Umbilical cord (tissue), 2 donors: Measurements from ENCODE around the gene HSF4. TPM values are rescaled to one million over a fixed set of nuclear protein-coding genes. Genes with fewer than 3 reads are reported as not detected.

Source experiments
- DNase-seq: peaks from one replicate; pipeline ENCODE4 v3.0.0-alpha.2; 2015; ENCODE audit warnings: low spot score
- total RNA-seq: library from RNA; depleted of rRNA; stranded (reverse); fragments of >200 nt; gene quantifications from one replicate; pipeline ENCODE4 v1.2.3, GENCODE V29; 2014; ENCODE audit warnings: low replicate concordance; ENCODE audit not compliant: insufficient read depth

HSF4 gene
- total RNA-seq, 1 donor from 2014 or later: 17.3 TPM

- DNase-seq: no peak
Observed at GRCh38 chr16:67200491-67200890, 35.9 kb downstream of the HSF4 start.

GRCh38 chr16:67201411-67202345 is 37.1 kb downstream of the HSF4 start:
- no peak for DNase-seq

- no peak for DNase-seq
Observed at GRCh38 chr16:67202426-67202825, 37.9 kb downstream of the HSF4 start.

- DNase-seq: no peak
Observed at GRCh38 chr16:67202956-67203493, 38.5 kb downstream of the HSF4 start.

GRCh38 chr16:67204076-67204475 is 39.5 kb downstream of the HSF4 start:
- DNase-seq: no peak

- no peak for DNase-seq
Observed at GRCh38 chr16:67206129-67206837, 41.7 kb downstream of the HSF4 start.

GRCh38 chr16:67206838-67207248 is 42.3 kb downstream of the HSF4 start:
- DNase-seq: no peak

- DNase-seq: no peak
Observed at GRCh38 chr16:67207249-67208091, 42.9 kb downstream of the HSF4 start.

- DNase-seq: no peak
Observed at GRCh38 chr16:67208154-67208896, 43.8 kb downstream of the HSF4 start.

- DNase-seq: no peak
Observed at GRCh38 chr16:67209565-67209964, 45.0 kb downstream of the HSF4 start.

GRCh38 chr16:67210069-67210937 is 45.8 kb downstream of the HSF4 start:
- no peak for DNase-seq

GRCh38 chr16:67211674-67212073 is 47.1 kb downstream of the HSF4 start:
- no peak for DNase-seq

- no peak for DNase-seq
Observed at GRCh38 chr16:67212766-67213165, 48.2 kb downstream of the HSF4 start.

- no peak for DNase-seq
Observed at GRCh38 chr16:67213197-67214019, 48.9 kb downstream of the HSF4 start.

GRCh38 chr16:67215706-67216105 is 51.2 kb downstream of the HSF4 start:
- no peak for DNase-seq

- DNase-seq: peak; percentile 63
Observed at GRCh38 chr16:67216612-67217490, 52.3 kb downstream of the HSF4 start.
